Subcutaneous adipose tissue (tissue), 4 donors: Measurements from ENCODE around the gene TMEM255A. TPM values are rescaled to one million over a fixed set of nuclear protein-coding genes. Genes with fewer than 3 reads are reported as not detected.

ENCODE experiments used
- total RNA-seq, 4 donors: library from RNA; depleted of rRNA; stranded (reverse); fragments of >200 nt; gene quantifications; one replicate each; pipeline ENCODE4 v1.1.0, GENCODE V29; 2016
- TF ChIP-seq, protein P1 (sequence below): fragments of 450-650 bp; IDR thresholded peaks from one replicate; pipeline ENCODE4 v1.5.1; 2016; ENCODE audit warnings: low read depth, mild to moderate bottlenecking, control low read depth, antibody characterized with exemption, moderate library complexity

The TMEM255A gene
- total RNA-seq, 4 donors from 2014 or later = 0.88 to 4.1 (median 2.9) TPM; not detected in 1

DNA sequence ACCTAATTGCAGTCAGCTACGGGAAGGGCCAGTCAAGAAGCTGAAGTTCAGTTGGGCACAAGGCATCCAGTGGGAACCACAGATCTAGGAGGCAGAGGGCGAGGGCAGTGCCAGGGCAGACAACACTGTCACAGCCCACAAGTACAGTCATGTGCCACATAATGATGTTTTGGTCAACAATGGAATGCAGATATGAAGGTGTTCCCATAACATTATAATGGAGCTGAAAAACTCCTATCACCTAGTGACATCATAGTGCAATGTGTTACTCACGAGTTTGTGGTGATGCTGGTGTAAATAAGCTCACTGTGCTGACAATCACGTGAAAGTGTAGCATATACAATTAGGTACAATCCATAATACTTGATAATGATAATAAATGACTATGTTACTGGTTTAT is 4.5 kb upstream of the TMEM255A start:
- TF ChIP-seq, protein P1, sequence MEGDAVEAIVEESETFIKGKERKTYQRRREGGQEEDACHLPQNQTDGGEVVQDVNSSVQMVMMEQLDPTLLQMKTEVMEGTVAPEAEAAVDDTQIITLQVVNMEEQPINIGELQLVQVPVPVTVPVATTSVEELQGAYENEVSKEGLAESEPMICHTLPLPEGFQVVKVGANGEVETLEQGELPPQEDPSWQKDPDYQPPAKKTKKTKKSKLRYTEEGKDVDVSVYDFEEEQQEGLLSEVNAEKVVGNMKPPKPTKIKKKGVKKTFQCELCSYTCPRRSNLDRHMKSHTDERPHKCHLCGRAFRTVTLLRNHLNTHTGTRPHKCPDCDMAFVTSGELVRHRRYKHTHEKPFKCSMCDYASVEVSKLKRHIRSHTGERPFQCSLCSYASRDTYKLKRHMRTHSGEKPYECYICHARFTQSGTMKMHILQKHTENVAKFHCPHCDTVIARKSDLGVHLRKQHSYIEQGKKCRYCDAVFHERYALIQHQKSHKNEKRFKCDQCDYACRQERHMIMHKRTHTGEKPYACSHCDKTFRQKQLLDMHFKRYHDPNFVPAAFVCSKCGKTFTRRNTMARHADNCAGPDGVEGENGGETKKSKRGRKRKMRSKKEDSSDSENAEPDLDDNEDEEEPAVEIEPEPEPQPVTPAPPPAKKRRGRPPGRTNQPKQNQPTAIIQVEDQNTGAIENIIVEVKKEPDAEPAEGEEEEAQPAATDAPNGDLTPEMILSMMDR = no peak

DNA sequence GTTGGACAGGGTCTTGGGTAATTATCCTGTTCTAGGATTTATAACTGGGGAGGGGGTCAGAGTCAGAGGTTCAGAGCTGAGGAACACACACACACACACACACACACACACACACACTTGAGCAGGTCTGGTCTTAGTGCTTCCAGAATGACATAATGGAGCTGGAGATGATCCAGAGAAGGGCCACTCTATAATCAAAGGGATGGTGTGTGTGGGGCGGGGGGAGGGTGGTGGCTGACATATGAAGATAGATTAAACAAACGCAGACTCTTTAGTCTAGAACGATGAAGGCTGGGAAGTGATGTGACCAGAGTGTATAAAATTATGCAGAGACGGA is 434 bp upstream of the TMEM255A start:
- TF ChIP-seq, protein P1 = no peak

DNA sequence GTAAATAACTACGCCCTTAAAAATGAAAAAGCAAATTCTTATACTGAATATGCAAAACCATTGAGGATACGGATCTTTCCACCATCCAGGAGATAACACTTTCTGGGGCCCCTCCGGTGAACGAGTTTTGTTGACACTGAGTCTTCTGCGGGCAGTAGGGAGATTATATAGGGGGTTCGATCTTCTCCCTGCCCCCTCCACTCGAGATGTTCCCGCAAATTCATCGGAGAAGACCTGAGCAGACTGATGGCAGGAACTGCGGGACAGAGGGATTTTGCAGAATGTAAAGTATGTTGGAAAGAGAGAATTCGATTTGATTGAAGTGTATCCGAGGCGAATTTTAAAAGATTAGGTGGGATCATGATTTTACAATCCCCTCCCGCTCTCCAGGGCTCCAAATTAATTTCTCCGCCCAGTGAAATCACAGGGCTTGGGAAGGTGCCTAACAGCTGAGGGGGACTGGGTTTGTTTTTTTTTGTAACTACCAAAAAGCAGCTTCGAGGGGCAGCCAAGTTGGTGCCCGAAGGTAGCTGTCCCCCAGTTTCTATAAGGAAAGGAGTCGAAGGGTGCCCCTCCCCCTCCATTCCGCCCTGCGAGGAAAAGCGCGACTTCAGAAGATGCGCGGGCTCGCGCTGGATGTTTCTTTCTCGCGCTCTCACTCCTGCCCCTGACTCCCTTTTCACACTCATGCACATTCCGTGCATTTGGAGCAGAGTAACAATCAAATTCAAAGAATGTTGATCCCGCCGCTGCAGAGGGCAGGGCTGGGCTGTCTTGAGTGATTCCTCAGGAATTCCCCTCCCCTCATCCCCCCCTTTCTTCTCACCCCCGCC is 1.2 kb downstream of the TMEM255A start:
- TF ChIP-seq, protein P1 = no peak

DNA sequence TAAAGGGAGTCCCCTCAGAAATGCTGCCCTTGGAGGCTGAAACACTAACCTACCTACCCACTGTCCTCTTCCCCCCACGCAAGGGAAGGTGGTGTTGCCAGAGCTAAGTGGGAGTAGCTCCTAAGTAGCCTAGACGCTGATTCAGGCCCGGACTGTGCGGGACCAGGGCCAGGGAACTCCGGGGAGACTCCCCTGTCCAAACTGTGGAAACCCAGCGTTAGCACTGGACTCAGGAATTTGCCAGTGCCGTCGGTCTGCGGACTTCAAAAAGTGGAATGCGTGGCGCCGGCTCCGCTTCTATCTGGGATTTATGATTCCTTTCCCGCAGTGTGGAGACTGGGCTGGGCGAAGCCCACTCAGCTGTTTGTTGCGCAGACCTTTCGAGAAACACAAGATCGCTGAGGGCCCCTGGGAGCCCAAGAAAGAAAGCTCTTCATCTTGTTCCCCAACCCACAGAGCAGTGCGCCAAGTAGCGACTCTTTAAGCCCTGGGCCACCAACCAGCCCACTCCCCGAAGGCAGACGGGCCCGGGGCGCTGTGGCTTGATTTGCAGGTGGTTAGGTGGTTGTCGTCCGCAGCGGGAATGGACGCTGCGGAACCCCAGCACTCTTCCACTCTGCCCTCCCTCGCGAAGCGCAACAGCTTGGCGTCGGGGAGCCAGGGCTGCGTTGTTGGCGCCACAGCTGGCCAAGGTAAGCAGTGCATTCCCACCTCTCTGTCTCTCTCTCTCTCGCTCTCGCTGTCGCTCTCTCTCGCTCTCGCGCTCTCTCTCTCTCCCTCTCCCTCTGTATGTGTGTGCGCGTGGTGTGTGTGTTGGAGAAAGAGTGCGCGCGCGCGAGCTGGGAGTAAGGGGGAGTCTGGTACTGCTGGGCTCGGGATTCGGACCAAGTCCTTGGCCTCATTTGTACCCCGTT is 2.0 kb downstream of the TMEM255A start:
- TF ChIP-seq, protein P1 = no peak

DNA sequence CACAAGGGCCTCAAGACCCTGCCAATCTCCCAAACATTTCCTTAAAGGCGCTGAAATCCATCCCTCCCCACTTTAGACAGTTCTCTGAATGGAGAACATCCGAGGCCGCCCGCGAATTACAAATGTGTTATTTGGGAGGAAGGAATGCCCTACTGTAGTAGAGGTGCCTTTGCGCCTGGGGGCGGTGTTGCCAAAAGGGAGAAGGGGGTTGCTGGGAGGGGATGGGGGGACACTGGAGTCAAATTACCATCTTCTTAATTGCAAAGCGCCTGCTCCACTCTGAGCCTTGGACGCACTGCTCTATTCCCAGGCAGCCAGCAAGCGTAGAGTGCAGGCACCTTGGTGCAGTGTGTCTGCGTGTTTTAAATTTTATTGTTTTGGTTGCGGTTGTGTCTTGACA is 2.7 kb downstream of the TMEM255A start:
- TF ChIP-seq, protein P1 = no peak

DNA sequence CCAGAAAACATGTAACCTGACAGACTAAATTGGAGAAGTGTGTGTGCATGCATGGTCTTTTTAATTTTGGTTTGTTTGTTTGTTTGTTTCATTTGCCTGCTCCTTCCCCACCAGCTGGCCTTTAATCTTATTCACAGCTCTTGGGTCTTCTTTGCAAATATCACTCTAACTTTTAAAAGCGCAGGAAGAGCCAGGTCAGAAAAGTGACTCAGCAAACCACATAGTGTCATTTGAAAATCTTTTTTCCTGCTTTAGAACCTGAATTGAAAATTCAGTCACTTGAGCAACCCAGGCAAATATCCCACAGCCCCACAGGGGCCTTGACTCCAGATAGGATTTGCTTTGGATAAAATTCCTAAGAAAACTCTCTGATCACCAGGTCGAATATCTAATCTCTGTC is 4.6 kb downstream of the TMEM255A start:
- TF ChIP-seq, protein P1 = no peak

DNA sequence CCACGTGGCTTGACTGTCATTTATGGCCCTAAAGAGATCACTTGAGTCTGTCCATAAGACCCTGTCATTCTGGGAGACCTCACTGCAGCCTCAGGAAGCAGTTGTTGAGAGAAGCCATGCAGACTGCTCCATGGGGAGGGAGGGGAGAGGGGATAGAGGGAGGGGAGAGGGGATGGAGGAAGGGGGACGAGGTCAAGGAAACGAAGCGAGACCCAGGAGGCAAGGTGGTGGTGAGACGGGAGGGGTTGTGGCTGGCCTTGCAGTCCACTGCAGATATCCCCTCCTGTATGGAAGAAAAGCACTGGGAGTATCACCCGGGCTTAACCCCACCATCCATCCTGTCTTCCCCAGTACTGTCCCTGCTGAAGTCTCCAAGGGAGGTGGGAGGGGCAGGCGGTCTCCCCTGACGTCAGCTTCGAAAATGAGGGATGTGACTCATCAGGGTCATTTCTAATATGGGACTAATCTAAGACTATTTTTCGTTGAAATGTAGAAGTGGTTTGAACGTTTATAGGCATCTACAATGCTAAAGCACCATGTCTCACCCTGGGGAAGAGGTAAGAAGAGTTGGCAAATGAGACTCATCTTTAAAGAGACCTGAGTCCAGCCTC is 5.6 kb downstream of the TMEM255A start:
- TF ChIP-seq, protein P1 = no peak
